IPS-18a (cell line): Measurements from ENCODE around the gene PRMT9.

Source experiments
- H3K27ac ChIP-seq: one replicate; pipeline ENCODE4 v1.5.1; 2013; ENCODE audit warnings: low read length
- H3K27me3 ChIP-seq: one replicate; pipeline ENCODE4 v1.6.1; 2013; ENCODE audit warnings: mild to moderate bottlenecking, low read length; ENCODE audit not compliant: control insufficient read depth, insufficient read depth
- H3K36me3 ChIP-seq: one replicate; pipeline ENCODE4 v1.6.1; 2013; ENCODE audit warnings: low read depth, low read length; ENCODE audit not compliant: control insufficient read depth
- H3K4me1 ChIP-seq: one replicate; pipeline ENCODE4 v1.6.1; 2013; ENCODE audit warnings: low read depth, low read length; ENCODE audit not compliant: control insufficient read depth
- H3K4me3 ChIP-seq: one replicate; pipeline ENCODE4 v1.5.1; 2013; ENCODE audit warnings: low read length
- H3K9ac ChIP-seq: one replicate; pipeline ENCODE4 v1.6.1; 2013; ENCODE audit warnings: mild to moderate bottlenecking, low read length, moderate library complexity
- H3K9me3 ChIP-seq: one replicate; pipeline ENCODE4 v1.6.1; 2013; ENCODE audit warnings: low read depth, low read length; ENCODE audit not compliant: control insufficient read depth

PRMT9 gene

DNA sequence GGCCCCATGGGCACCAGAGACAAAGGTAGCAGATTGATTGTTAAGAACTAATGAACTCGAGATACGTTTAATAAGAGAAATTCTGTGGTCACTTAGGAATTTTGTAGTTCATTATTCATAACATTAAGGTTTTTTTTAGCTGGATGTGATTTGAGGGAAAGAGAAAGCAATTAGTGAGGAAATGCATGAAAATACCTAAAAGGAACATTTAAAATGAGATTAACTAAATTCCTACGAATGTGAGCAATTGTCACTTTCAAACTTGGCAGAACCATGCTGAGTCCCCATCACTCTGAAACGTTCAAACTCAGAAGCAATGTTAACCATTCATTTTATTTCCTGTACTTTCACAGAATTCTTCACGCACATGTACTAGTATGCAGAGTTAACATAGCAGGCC, 5.9 kb downstream of the PRMT9 start:
- Histone ChIP-seq H3K9ac (no peak overlapping the region), H3K4me1 (peaks cover 3% of the 10 kb centered on the region), H3K36me3 (peaks cover 3% of the 10 kb centered on the region), H3K27ac (no peak overlapping the region), H3K4me3 (no peak overlapping the region), H3K27me3 (no peaks in the 10 kb centered on the region), H3K9me3 (no peaks in the 10 kb centered on the region)

DNA sequence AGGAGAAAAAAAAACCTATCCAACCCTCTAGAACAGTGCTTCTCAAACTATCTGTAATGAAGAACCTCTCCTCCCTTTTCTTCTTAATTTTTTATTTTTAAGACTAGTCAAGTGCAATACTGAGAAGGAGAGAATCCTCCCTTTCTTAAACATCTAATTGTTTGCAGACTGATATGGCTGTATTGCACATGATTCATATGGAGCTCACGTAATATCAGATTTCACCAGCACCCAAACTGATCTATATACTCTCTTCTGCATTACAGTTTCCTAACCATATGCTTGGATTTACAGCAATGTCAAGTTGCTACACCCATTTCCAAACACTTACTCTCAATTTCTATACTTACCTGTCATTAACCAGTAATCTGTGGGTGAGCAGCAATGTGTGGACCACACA, 9.5 kb downstream of the PRMT9 start:
- no peaks in the 10 kb centered on the region for H3K27me3 ChIP-seq
- no peak overlapping the region for H3K4me3 ChIP-seq
- no peak overlapping the region for H3K27ac ChIP-seq
- H3K4me1 ChIP-seq, result no peaks in the 10 kb centered on the region
- H3K36me3 ChIP-seq, result peaks cover 3% of the 10 kb centered on the region
- H3K9ac ChIP-seq, result no peak overlapping the region
- H3K9me3 ChIP-seq, result no peaks in the 10 kb centered on the region

DNA sequence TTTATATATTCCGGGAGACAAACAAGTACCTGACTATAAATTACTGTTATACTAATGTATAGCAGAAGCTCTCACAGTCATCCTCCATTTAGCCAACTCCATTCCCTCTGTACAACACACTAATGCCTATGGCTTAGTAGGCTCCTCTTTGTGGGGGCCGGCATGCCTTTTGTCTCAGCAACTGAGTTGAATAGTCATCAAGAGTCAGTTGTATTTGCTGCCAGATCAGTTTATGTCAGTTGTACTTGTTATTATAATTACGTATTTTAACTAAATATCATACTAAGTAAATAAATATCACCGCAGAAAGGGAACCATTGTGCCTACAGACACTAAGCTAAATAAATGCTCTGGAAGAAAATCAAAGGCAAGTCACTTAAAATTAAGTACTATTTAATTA, 9.9 kb downstream of the PRMT9 start:
- no peaks in the 10 kb centered on the region for H3K4me1 ChIP-seq
- H3K4me3 ChIP-seq, result no peak overlapping the region
- no peaks in the 10 kb centered on the region for H3K9me3 ChIP-seq
- H3K27ac ChIP-seq, result no peak overlapping the region
- H3K9ac ChIP-seq, result no peak overlapping the region
- H3K27me3 ChIP-seq, result no peaks in the 10 kb centered on the region
- peaks cover 3% of the 10 kb centered on the region for H3K36me3 ChIP-seq

DNA sequence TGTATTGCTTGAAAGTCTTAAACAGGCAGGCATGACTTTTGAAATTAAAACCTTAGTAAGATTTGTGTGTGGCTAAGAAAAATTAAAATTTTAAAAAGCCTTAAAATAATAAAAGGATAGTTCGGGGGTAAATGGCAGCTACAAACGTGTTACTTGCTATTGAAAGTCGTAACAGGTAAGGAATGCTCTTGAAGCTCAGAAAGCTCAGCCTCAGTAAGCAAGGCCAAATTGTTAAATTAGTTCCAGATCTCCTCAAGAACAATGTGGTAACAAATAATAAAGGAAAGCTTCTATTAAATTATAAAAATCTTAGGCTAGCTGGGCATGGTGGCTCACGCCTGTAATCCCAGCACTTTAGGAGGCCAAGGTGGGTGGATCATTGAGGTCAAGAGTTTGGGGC, 25.5 kb downstream of the PRMT9 start:
- Histone ChIP-seq H3K36me3 (peaks cover 6% of the 10 kb centered on the region), H3K9ac (no peak overlapping the region), H3K9me3 (no peaks in the 10 kb centered on the region), H3K4me3 (no peak overlapping the region), H3K27ac (no peak overlapping the region), H3K4me1 (peaks cover 6% of the 10 kb centered on the region), H3K27me3 (no peaks in the 10 kb centered on the region)

DNA sequence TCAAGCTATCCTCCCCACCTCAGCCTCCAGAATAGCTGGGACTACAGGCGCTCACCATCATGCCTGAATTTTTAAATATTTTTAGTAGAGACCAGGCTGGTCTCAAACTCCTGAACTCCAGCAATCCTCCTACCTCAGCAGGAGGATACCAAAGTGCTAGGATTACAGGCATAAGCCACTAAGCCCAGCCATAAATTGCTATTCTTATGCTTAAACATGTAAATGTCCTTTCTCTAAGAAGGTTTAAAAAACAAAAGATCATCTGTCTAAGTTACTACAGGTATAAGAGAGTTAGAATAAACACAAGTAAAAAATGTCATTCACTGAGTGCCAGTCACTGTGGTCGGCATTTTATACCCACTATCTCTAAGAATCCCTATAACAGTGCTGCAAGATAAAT, 28.3 kb downstream of the PRMT9 start:
- no peak overlapping the region for H3K27ac ChIP-seq
- H3K36me3 ChIP-seq, result peaks cover 6% of the 10 kb centered on the region

DNA sequence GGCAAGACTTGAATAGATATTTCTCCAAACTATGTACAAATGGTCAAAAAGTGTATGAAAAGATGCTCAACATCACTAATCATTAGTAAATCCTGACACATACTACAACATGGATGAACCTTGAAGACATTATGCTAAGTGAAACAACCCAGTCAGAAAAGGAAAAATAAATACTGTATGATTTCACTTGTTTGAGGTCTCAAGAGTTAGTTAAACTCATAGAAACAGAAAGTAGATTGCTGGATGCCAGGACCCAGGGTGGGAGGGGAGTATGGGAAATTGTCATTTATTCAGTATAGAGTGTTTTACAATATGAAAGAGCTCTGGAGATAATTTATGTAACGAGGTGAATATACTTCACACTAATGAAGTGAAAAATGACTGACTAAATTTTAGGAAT, 32.4 kb downstream of the PRMT9 start:
- Histone ChIP-seq H3K9me3 (no peaks in the 10 kb centered on the region), H3K27me3 (no peaks in the 10 kb centered on the region), H3K27ac (no peak overlapping the region), H3K4me3 (no peak overlapping the region), H3K4me1 (peaks cover 6% of the 10 kb centered on the region), H3K36me3 (no peaks in the 10 kb centered on the region), H3K9ac (no peak overlapping the region)

More for the DNA sequence above, 28.3 kb downstream of the PRMT9 start:
- Histone ChIP-seq H3K9me3 (no peaks in the 10 kb centered on the region), H3K4me1 (peaks cover 6% of the 10 kb centered on the region), H3K27me3 (no peaks in the 10 kb centered on the region), H3K9ac (no peak overlapping the region), H3K4me3 (peak overlapping the region; percentile 19)

DNA sequence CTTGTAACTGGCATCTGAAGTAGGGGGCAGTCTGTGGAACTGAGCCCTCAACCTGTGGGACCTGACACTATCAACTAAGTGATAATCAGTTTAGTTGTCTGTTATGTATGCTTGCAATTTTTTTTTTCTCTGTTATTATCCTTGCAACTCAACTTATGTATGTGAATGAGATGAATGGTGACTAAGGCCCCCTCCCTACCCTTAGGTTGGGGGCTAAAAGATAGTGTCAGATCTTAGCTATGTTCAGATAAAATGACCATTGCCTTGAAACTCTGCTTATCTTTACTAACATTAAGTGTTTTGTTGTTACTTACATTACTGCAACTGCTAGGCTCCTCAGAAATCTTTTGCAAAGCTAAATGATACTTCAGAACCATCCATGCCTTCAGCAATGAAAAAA, 35.3 kb downstream of the PRMT9 start:
- H3K4me3 ChIP-seq, result no peak overlapping the region

DNA sequence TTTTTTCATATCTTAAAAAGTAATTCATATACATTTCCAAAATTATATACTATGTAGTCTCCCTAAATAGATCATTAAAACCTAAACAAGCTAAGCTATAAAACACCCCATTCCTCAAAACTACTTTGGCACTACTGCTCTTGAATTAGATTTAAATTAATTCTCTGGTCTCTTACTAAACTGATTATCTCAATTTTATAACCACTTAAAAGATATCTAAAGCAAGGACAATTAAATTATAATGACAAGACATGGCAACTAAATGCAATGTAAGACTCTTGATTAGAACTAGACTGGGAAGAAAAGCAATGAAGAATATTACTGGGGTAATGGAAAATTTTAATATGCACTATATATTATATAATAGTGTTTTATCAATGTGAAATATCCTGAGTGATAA, 38.9 kb downstream of the PRMT9 start:
- H3K27me3 ChIP-seq, result no peaks in the 10 kb centered on the region
- no peak overlapping the region for H3K9ac ChIP-seq
- H3K36me3 ChIP-seq, result no peaks in the 10 kb centered on the region
- H3K9me3 ChIP-seq, result no peaks in the 10 kb centered on the region
- no peaks in the 10 kb centered on the region for H3K4me1 ChIP-seq
- H3K27ac ChIP-seq, result no peak overlapping the region
- no peak overlapping the region for H3K4me3 ChIP-seq

More for the DNA sequence above, 35.3 kb downstream of the PRMT9 start:
- no peaks in the 10 kb centered on the region for H3K27me3 ChIP-seq
- H3K36me3 ChIP-seq, result no peaks in the 10 kb centered on the region
- H3K9me3 ChIP-seq, result no peaks in the 10 kb centered on the region
- H3K9ac ChIP-seq, result no peak overlapping the region
- H3K27ac ChIP-seq, result no peak overlapping the region
- H3K4me1 ChIP-seq, result no peaks in the 10 kb centered on the region

DNA sequence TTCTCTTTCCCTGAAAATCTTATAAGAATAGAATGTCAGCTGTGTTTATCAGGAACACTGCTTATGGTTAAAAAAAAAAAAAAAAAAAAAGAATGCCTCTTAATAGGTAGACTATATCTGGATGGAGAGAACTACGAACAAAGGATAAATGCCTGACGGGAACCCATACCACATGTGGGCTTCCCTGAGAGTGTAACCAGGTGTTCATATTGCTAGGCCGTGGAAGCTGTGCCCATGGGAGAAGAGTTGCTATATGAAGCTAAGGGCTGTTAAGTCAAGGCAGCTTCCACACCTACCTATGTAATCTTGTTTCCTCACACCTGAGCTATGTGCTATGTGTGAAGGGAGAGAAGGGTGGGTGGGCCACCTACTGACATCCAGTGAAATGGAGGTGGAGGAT, 39.5 kb downstream of the PRMT9 start:
- H3K27me3 ChIP-seq, result no peaks in the 10 kb centered on the region
- no peak overlapping the region for H3K27ac ChIP-seq
- H3K36me3 ChIP-seq, result no peaks in the 10 kb centered on the region
- no peaks in the 10 kb centered on the region for H3K9me3 ChIP-seq
- H3K4me1 ChIP-seq, result peaks cover 2% of the 10 kb centered on the region
- no peak overlapping the region for H3K4me3 ChIP-seq
- H3K9ac ChIP-seq, result no peak overlapping the region

DNA sequence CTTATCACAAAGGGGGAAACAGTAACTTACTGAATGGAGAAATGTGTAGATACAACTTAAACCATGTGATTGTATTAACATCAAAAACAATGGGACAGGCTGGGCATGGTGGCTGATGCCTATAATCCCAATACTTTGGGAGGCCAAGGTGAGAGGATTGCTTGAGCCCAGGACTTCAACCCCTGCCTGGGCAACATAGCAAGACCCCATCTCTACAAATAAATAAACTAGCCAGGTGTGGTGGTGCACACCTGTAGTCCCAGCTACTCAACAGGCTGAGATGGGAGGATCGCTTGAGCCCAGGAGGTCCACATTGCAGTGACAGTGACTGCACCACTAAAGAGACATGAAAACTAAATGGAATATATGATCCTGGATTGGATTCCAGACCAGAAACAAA, 40.3 kb downstream of the PRMT9 start:
- H3K27ac ChIP-seq, result no peak overlapping the region
- H3K9ac ChIP-seq, result no peak overlapping the region
- H3K4me1 ChIP-seq, result peaks cover 9% of the 10 kb centered on the region
- H3K9me3 ChIP-seq, result no peaks in the 10 kb centered on the region
- H3K27me3 ChIP-seq, result no peaks in the 10 kb centered on the region
- no peak overlapping the region for H3K4me3 ChIP-seq
- H3K36me3 ChIP-seq, result peaks cover 3% of the 10 kb centered on the region

DNA sequence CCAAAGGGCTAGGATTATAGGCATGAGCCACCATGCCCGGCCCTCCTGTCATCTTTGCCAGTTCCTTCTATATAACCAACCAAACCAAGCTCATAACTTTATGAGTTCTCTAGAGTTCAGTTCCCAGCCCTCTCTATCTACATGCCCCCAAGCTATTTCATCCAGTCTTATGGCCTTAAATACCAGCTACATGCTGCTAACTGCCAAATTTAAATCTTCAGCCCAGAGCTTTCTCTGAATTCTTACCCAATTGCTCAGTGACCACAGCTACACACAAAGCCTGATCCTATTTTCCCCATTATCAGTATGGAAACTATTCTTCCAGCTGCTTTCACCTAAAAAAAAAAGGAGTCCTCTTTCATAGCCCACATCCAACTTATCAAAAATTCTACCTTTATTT, 43.6 kb downstream of the PRMT9 start:
- Histone ChIP-seq H3K4me3 (no peak overlapping the region), H3K27ac (no peak overlapping the region), H3K27me3 (no peaks in the 10 kb centered on the region), H3K9ac (no peak overlapping the region), H3K36me3 (peaks cover 20% of the 10 kb centered on the region), H3K9me3 (no peaks in the 10 kb centered on the region), H3K4me1 (peaks cover 17% of the 10 kb centered on the region)

DNA sequence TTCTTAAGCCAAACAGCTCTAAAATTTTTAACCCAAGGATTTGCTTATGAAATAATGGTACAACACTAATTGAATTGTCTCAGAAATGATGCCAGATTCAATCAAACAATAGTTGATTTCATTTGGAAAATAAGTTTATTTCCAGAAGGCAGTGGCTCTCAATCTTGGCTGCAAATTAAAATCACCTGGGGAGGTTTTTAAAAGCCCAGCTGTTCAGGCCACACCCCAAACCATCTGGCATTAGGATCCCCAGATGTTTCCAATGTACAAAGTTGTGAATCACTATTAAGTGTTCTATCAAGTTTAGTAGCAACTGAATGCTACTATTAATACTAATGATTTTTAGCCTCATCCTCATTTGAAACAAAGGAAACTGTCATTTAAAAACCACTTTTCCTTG, 44.6 kb downstream of the PRMT9 start:
- Histone ChIP-seq H3K27ac (no peak overlapping the region), H3K27me3 (no peaks in the 10 kb centered on the region), H3K4me1 (peaks cover 17% of the 10 kb centered on the region), H3K4me3 (no peak overlapping the region), H3K9ac (no peak overlapping the region), H3K36me3 (peaks cover 26% of the 10 kb centered on the region), H3K9me3 (no peaks in the 10 kb centered on the region)
